GM11168 (cell line): ENCODE results near the gene RILP.
"Not testable (repeated sequence)": the region's sequence is repeated elsewhere in the genome, so short reads cannot be mapped to it uniquely, and the experiment has no call there.

Experiments
- in situ Hi-C: fragments of 300-500 bp; cut with MboI; formaldehyde crosslinking; loops from one replicate; pipeline ENCODE4 v1.12.0; 2022; ENCODE audit warnings: low sequenced_read_pairs; ENCODE audit not compliant: unreplicated experiment

Gene RILP

DNA sequence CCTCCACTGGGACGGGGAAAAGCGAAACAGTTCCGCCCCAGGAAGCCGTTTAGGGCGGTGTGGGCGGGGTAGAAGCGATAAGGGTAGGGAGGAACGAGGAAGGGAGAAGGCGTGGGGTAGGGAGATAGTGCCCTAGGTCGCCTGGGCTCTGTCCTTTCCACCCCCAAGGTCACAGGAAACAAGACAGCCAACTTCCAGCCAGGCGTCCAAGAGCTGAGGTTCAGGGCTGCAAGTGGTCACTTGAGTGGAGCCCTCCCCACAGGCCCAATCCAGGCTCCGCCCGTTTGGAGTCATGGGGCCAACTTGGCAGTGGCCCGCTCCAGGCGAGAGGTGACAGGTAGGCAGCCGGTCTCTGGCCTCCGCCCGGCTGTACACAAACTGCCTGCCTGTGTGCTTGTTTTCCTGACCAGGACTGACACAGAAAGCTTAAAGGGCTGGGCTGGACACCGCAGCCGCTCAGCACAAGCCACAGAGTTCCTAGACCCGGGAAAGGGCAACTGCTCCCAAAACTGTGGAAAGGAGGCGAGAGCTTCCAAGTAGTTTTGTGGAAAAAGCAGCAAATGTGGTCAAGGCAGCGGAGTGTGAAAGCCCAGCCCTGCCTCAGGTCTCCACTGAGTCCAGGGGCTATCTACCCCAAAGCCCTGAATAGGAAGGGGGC lies at the start of gene RILP:
TSS of gene RILP (minus strand) at position 23 of the 658 bp plus-strand sequence. CDS start 62 bp downstream, outside the sequence.
- in situ Hi-C loops = loop anchor here (10.0 kb wide), 1 partner anchor 275 kb away; no protein-coding TSS in a partner anchor

DNA sequence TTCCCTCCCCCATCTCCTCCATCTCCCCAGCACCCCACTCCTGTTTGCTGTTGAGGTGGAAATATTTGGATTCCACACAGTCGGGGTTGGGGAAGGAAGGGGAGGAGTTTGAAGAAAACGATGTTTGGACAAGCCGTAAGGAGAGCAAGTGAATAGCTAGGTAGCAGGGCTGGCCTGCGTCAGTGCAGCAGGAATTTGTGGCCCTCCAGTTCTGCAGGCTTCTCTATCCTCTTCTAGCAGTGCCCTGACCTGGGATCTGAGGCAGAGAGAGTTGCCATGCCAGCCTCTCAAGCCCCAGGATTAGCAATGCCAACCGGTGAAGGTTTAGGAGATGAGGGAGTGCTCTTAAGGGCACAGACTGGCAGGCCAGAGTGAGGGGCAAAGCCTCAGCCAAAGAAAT lies 48.0 kb upstream of the RILP start:
- in situ Hi-C loops = no loop called here

DNA sequence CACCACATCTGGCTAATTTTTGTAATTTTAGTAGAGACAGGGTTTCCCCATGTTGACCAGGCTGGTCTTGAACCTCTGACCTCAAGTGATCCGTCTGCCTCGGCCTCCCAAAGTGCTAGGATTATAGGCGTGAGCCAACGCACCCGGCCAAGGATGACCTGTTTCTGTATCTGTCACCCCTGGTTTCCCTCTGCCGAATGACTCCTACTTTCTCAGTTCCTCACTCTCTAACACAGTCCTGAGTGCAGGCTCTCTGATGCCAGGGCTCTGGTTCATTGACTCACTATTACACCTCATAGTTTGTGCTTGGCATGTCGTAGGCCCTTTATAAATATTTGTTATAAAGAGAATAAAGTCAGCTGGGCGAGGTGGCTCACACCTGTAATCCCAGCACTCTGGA lies 45.7 kb upstream of the RILP start:
- in situ Hi-C loops = no loop called here

- in situ Hi-C loops = no loop called here
These were observed 43.7 kb upstream of the RILP start for GRCh38 chr17:1693339-1693738.

DNA sequence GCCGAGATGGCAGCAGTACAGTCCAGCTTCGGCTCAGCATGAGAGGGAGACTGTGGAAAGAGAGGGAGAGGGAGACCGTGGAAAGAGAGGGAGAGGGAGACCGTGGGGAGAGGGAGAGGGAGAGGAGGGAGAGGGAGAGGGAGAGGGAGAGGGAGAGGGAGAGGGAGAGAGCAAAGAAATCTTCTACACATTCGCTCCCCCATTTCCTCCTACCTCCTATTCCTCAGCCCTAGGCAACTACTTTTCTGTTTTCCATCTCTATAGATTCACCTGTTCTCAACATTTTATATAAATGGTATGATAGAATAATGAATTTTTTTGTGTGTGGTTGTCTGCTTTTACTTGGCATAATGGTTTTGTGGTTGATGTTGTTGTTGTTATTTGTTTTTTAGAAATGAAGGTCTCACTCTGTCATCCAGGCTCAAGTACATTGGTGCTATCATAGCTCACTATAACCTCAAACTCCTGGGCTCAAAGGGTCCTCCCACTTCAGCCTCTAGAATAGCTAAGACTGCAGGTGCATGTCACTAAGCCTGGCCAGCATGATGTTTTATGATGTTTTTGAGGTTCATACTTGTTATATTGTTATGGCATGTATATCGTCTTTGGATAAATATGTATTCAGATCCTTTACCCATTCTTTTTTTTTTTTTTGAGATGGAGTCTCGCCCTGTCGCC lies 41.0 kb upstream of the RILP start:
- in situ Hi-C loops = no loop called here

DNA sequence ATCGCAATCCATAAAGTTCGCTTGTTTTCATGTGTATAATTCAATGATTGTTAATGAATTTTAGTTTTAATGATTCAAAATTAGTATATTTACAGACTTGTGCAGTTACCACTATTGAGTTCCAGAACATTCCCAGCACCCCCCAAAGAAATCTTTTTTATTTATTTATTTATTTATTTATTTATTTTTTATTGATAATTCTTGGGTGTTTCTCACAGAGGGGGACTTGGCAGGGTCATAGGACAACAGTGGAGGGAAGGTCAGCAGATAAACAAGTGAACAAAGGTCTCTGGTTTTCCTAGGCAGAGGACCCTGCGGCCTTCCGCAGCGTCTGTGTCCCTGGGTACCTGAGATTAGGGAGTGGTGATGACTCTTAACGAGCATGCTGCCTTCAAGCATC lies 38.7 kb upstream of the RILP start:
- in situ Hi-C loops = not testable (repeated sequence)

- in situ Hi-C loops = no loop called here
These were observed 36.4 kb upstream of the RILP start for GRCh38 chr17:1686086-1686485.

GRCh38 chr17:1684378-1685189 lies 34.9 kb upstream of the RILP start, which contains the start of gene PRPF8:
Gene PRPF8 (minus strand): TSS chr17:1684867. CDS start chr17:1684571, 296 bp downstream.
- in situ Hi-C loops = no loop called here

DNA sequence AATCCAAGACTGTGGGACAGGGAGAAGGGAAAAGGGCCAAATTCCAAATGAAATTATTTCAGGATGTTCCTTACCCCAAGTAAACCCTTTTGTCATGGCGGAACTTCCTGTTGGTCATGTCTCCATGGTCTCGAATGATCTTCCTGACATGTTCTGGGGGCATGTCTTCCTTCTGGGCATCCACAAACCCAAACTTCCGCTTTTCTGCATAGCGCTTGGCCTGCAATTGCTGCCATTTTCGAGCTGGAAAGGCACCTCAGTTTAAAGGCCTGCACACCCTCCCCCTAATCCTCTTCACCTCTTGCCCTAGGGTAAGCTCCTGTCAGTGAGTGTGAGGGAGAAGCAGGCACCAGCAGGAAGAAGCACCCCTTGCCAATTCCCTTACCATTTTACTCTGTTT lies 33.8 kb upstream of the RILP start:
- in situ Hi-C loops = no loop called here

DNA sequence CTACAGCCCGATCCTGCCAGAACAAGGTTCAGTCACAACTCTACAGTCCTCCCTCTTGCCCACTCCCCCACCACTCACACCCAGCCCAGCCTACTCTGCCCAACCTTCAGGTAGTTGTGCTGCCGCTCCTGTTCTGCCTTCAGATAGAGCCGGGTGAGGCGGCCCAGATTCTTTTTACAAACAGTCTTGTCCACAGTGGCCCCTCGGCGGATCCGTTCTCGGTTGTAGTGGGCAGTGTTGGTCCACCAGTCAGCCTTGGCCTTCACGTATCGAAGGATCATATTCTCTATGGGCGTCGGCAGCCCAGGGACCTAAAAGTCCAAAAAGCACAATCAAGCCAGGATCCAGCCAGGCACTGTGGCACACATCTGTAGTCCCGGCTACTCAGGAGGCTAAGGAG lies 26.7 kb upstream of the RILP start:
- in situ Hi-C loops = no loop called here

DNA sequence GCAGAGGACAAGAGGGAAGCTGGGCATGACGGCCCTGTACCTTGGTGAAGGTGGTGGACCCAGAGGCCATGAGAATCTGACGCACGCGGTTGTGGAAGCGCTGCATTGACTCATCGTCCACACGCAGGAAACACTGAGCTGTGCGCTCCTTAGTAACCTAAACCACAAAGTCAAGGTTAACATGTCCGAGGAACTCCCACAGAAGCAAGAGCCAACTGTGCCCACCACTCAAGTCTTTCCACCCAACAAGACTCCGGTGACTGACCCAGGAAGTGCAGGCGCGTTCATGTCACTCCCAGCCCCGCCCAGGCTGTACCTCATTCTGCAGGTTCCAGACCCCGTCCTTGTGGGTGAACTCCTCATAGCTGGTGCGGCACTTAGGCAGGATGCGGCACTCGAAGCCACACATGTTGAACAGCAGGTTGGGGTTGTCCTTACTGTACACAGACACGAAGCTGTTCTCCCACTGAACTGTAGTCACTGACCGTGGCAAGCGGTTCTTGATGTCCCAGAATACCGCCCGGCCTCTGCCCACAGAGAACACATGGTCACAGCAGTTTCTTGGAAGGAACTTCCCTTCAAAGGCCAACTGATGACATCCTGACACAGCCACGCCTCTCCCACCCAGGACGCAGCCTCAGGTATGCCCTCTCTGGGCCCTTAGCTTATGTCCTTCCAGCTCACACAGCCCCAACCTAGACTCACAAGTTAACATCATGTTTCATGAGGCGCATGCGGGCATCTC lies 23.5 kb upstream of the RILP start:
- in situ Hi-C loops = no loop called here

GRCh38 chr17:1663934-1664333 lies 14.3 kb upstream of the RILP start:
- in situ Hi-C loops = not testable (repeated sequence)

- in situ Hi-C loops = no loop called here
These were observed 11.4 kb upstream of the RILP start for GRCh38 chr17:1661045-1661444.

- in situ Hi-C loops = no loop called here
These were observed 8.4 kb upstream of the RILP start for GRCh38 chr17:1658100-1658499.

DNA sequence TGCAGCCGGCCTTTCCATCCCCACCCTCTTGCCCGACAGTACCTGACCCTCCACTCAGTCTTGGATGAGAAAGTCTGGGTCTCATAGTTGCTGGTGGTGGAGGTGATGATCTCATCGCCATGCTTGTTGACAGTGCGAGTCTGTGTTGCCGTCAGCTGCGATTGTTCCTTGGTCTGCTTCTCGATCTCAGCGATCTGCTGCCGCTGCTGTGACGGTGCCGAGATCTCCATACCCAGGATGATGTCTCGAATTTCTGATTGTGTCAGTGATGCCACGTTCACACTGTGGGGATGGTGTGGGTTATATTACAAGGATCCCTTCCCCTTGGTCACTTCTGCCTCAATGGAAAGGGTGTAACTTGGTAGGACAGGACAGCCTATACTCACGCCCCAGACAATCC lies 4.1 kb upstream of the RILP start:
- in situ Hi-C loops = no loop called here

- in situ Hi-C loops = not testable (repeated sequence)
These were observed 3.1 kb upstream of the RILP start for GRCh38 chr17:1652794-1653193.

- in situ Hi-C loops = no loop called here
These were observed 1.8 kb upstream of the RILP start for GRCh38 chr17:1651559-1651844.

GRCh38 chr17:1650731-1651558 lies 1.3 kb upstream of the RILP start:
- in situ Hi-C loops = no loop called here

DNA sequence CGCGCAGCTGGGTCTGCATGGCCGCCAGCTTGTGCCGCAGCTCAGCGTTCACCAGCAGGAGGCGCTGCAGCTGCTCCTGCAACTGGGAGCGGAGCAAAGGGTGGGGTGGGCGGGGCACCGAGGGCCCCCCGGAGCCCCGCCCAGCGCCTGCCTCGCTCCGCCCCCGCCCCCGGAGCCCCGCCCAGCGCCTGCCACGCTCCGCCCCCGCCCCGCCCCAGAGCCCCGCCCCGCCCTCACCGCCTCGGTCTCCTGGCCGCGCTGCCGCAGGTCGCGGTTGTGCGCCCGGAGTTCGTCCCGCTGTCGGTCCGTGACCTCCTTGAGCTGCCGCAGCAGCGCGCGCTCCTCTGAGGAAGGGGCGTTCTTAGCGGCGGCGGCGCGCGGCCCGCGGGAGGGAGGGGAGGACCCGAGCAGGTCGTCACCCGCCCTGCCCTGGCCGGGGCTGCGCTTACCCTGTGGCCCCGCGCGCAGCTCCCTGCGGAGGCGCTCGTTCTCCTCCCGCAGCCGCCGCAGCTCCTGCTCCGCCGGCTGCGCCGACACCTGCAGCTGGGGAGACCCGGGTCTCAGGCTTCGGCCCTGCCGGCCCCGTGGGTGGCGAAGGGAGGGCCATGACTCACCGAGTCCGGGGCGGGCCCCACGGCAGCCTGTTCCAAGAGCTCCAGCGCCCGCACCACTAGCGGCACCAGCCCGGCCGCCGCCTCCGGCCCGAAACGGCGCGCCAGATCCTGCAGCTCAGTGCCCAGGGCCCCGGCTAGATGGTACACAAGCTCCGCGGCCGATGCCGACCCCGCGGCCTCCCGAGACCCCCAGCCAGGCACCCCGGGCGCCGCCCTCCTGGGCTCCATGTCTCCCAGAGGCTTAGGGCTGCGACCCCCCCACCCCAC lies 463 bp downstream of the RILP start:
- in situ Hi-C loops = loop anchor here (10.0 kb wide), 1 partner anchor 274 kb away; no protein-coding TSS in a partner anchor
